ENCODE data around the gene HAPSTR1. TPM values are rescaled to one million over a fixed set of nuclear protein-coding genes. Genes with fewer than 3 reads are reported as not detected.
"Not testable (repeated sequence)": the region's sequence is repeated elsewhere in the genome, so short reads cannot be mapped to it uniquely, and the experiment has no call there.

HAPSTR1 gene
- total RNA-seq, 1 experiment from 2014 or later = 24.4 TPM

GRCh38 chr16:9075299-9076071, 16.0 kb upstream of the HAPSTR1 start:
- no peak overlapping the region for H2AFZ ChIP-seq (ENCODE audit: low read length)
- no peak for TF ChIP-seq EZH2phosphoT487 (IDR thresholded peaks at IDR 0.05; ENCODE audit: borderline replicate concordance, low read length)
- no peak for TF ChIP-seq CTCF (conservative IDR thresholded peaks at IDR 0.05; ENCODE audit: low read depth, low read length)
- no peak for TF ChIP-seq EZH2 (IDR thresholded peaks at IDR 0.05; ENCODE audit: low read length, unreplicated experiment)
- ATAC-seq (no peak), DNase-seq (no peak)
- H3K79me2 ChIP-seq (ENCODE audit: low read length) = no peaks in the 10 kb centered on the region
- H3K9me3 ChIP-seq (ENCODE audit: low read length) = no peaks in the 10 kb centered on the region
- H3K9me2 ChIP-seq (replicated peaks; ENCODE audit: low read length) = no peaks in the 10 kb centered on the region
- CTCF ChIA-PET = no interaction called here
- H3K4me1 ChIP-seq (ENCODE audit: insufficient read depth, low read length) = peaks cover 32% of the 10 kb centered on the region
- no peak overlapping the region for H3K9ac ChIP-seq (ENCODE audit: low read length)
- no TSS peak for BruUV-seq (replicated peaks)
- no peak overlapping the region for H3K27ac ChIP-seq (ENCODE audit: low read length)
- no peaks in the 10 kb centered on the region for H3K27me3 ChIP-seq (ENCODE audit: low read length)
- H3K4me2 ChIP-seq (ENCODE audit: low read length) = no peak overlapping the region
- no peaks in the 10 kb centered on the region for H3K36me3 ChIP-seq (ENCODE audit: low read depth, low read length)
- POLR2A ChIA-PET (ENCODE audit: unreplicated experiment) = no interaction called here
- H3K4me3 ChIP-seq (ENCODE audit: low read length) = no peak overlapping the region
- H4K20me1 ChIP-seq (ENCODE audit: low read length) = no peaks in the 10 kb centered on the region
- intact Hi-C loops (cut with micrococcal nuclease) = no loop called here
- no peaks in the 10 kb centered on the region for H3F3A ChIP-seq (ENCODE audit: low read length, unreplicated experiment)

GRCh38 chr16:9077091-9077809, 14.2 kb upstream of the HAPSTR1 start:
- Histone ChIP-seq H2AFZ (ENCODE audit: low read length) (peak overlapping the region; percentile 28; the same call in 1 of the 2 replicates), H3F3A (ENCODE audit: low read length, unreplicated experiment) (no peaks in the 10 kb centered on the region), H3K27ac (ENCODE audit: low read length) (peak overlapping the region; percentile 41; the same call in 1 of the 2 replicates), H3K9me3 (ENCODE audit: low read length) (no peaks in the 10 kb centered on the region), H3K36me3 (ENCODE audit: low read depth, low read length) (no peaks in the 10 kb centered on the region), H3K4me1 (ENCODE audit: insufficient read depth, low read length) (peaks cover 31% of the 10 kb centered on the region), H3K79me2 (ENCODE audit: low read length) (no peaks in the 10 kb centered on the region), H3K9me2 (replicated peaks; ENCODE audit: low read length) (no peaks in the 10 kb centered on the region), H3K4me2 (ENCODE audit: low read length) (peak overlapping the region; percentile 25), H3K9ac (ENCODE audit: low read length) (no peak overlapping the region), H3K4me3 (ENCODE audit: low read length) (no peak overlapping the region), H4K20me1 (ENCODE audit: low read length) (no peaks in the 10 kb centered on the region), H3K27me3 (ENCODE audit: low read length) (no peaks in the 10 kb centered on the region)
- TF ChIP-seq CTCF (conservative IDR thresholded peaks at IDR 0.05; ENCODE audit: low read depth, low read length) (no peak), EZH2phosphoT487 (IDR thresholded peaks at IDR 0.05; ENCODE audit: borderline replicate concordance, low read length) (no peak), EZH2 (IDR thresholded peaks at IDR 0.05; ENCODE audit: low read length, unreplicated experiment) (no peak)
- ATAC-seq (peak; percentile 73), DNase-seq (peak; percentile 64)
- ChIA-PET POLR2A (ENCODE audit: unreplicated experiment) (interaction anchor here (0.5 to 0.8 kb wide), 2 partner anchors 14 to 1240 kb away, joined by 4 to 5 read pairs; no protein-coding TSS in a partner anchor), CTCF (interaction anchor here (0.5 kb wide), 1 partner anchor 44 kb away, joined by 3 read pairs; no protein-coding TSS in a partner anchor)
- intact Hi-C loops (cut with micrococcal nuclease) = no loop called here
- BruUV-seq (replicated peaks) = no TSS peak

GRCh38 chr16:9078467-9079429, 12.7 kb upstream of the HAPSTR1 start:
- not testable (repeated sequence) for H3K9me2 ChIP-seq (replicated peaks; ENCODE audit: low read length); H2AFZ ChIP-seq (ENCODE audit: low read length); H3K9me3 ChIP-seq (ENCODE audit: low read length); H3K79me2 ChIP-seq (ENCODE audit: low read length); H3K4me2 ChIP-seq (ENCODE audit: low read length); H3K27me3 ChIP-seq (ENCODE audit: low read length); H3K9ac ChIP-seq (ENCODE audit: low read length); H3K4me3 ChIP-seq (ENCODE audit: low read length); H3K36me3 ChIP-seq (ENCODE audit: low read depth, low read length); H4K20me1 ChIP-seq (ENCODE audit: low read length); H3F3A ChIP-seq (ENCODE audit: low read length, unreplicated experiment)
- CTCF ChIA-PET = interaction anchor here (0.7 to 0.8 kb wide), 2 partner anchors 70 to 117 kb away, joined by 3 read pairs; no protein-coding TSS in a partner anchor
- POLR2A ChIA-PET (ENCODE audit: unreplicated experiment) = interaction anchor here (0.6 to 0.7 kb wide), 2 partner anchors 12 to 21 kb away, joined by 3 to 15 read pairs; partner anchors contain the start of gene HAPSTR1
- Histone ChIP-seq H3K27ac (ENCODE audit: low read length) (peak overlapping the region; percentile 49), H3K4me1 (ENCODE audit: insufficient read depth, low read length) (peaks cover 21% of the 10 kb centered on the region)
- intact Hi-C loops (cut with micrococcal nuclease) = loop anchor here (1.0 kb wide), 1 partner anchor 10 kb away; no protein-coding TSS in a partner anchor
- DNase-seq (peak; percentile 88), ATAC-seq (peak; percentile 84)
- BruUV-seq (replicated peaks) = TSS peak; percentile 100

All from PC-3 (cell line).